GM18505 (cell line): ENCODE data around the gene INSM2.

Source experiments
- ATAC-seq: cut with Tn5 transposase; IDR thresholded peaks from one replicate; pipeline ENCODE4 v1.9.1; 2021; ENCODE audit not compliant: unreplicated experiment
- POLR2A ChIP-seq: IDR thresholded peaks from 4 replicates; pipeline ENCODE4 v1.6.1; 2011; ENCODE audit warnings: borderline replicate concordance; ENCODE audit not compliant: insufficient read depth, insufficient read length; ENCODE audit errors: extremely low read depth

INSM2 gene

GRCh38 chr14:35526962-35527361, 7.0 kb upstream of the INSM2 start:
- no peak for TF ChIP-seq POLR2A
- ATAC-seq = no peak

GRCh38 chr14:35531960-35532747, 1.8 kb upstream of the INSM2 start:
- TF ChIP-seq POLR2A = no peak

DNA sequence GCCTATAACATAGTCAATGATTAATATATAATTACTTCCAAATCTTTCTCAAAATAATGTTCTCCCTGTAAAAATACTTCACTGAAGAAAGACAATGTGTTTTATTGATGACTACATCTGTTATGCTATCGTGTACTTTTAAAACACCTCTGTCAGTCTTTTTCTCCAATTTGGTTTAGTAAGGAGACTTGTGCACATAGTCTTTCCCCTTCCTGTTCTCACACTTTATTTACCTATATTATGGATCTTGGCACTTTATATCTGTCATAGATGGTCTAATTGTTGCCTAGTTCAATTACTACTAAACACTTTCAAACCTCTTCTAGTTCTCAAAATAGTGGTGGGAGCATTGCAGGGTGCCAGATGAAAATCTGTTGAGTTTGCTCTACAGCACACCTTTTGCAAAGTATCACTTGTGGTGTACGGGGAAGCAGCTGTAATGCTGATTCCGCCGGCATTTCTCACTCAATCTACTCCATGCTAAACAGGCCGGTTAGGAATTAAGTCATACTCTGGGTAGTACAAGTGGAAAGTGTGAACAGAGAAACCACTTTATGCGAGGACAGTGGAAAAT, 1.1 kb upstream of the INSM2 start:
- no peak for ATAC-seq
- TF ChIP-seq POLR2A = no peak

More at GRCh38 chr14:35531960-35532747, 1.8 kb upstream of the INSM2 start:
- no peak for ATAC-seq

- peak; percentile 18 for ATAC-seq
- no peak for TF ChIP-seq POLR2A
Measured at GRCh38 chr14:35534208-35534872, 376 bp downstream of the INSM2 start.

- TF ChIP-seq POLR2A = no peak
- peak; percentile 45 for ATAC-seq
Measured at GRCh38 chr14:35534873-35535482, 1.0 kb downstream of the INSM2 start.

- no peak for ATAC-seq
- TF ChIP-seq POLR2A = no peak
Measured at GRCh38 chr14:35535483-35536112, 1.6 kb downstream of the INSM2 start.

DNA sequence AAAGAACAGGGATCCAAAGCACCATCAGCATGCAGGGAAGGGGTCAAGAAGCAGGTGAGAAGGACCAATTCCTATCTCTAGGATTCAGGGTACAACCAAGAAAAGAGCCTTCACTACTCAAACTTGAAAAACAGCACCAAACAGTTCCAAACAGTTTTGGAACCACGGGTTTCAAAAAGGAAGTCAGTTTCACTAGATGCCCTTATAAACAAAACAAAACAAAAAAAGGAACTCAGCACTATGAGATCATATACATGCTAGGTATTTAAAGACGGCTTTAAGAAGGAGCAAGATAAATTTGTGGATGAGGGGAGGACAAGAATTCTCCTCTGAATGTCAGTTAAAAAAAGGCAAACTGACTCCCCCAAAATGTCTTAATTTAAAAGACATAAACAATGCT, 6.0 kb downstream of the INSM2 start:
- ATAC-seq = no peak
- TF ChIP-seq POLR2A = no peak

- no peak for ATAC-seq
- TF ChIP-seq POLR2A = no peak
Measured at GRCh38 chr14:35543006-35543405, 9.0 kb downstream of the INSM2 start.

- TF ChIP-seq POLR2A = no peak
- ATAC-seq = no peak
Measured at GRCh38 chr14:35549551-35549950, 15.6 kb downstream of the INSM2 start.

- ATAC-seq = no peak
- no peak for TF ChIP-seq POLR2A
Measured at GRCh38 chr14:35551081-35551480, 17.1 kb downstream of the INSM2 start.

GRCh38 chr14:35553808-35554207, 19.8 kb downstream of the INSM2 start:
- no peak for ATAC-seq
- no peak for TF ChIP-seq POLR2A

GRCh38 chr14:35556548-35556947, 22.6 kb downstream of the INSM2 start:
- no peak for TF ChIP-seq POLR2A
- ATAC-seq = no peak

- TF ChIP-seq POLR2A = no peak
Measured at GRCh38 chr14:35557221-35557747, 23.3 kb downstream of the INSM2 start.

More at GRCh38 chr14:35557221-35557747, 23.3 kb downstream of the INSM2 start:
- no peak for ATAC-seq
